Liver (tissue), 9 donors: ENCODE measurements around the gene MUL1. TPM values are rescaled to one million over a fixed set of nuclear protein-coding genes. Genes with fewer than 3 reads are reported as not detected.

ENCODE experiments used
- DNase-seq: peaks from one replicate; pipeline ENCODE4 v3.0.0-alpha.2; 2017; ENCODE audit warnings: low spot score
- H3K27ac ChIP-seq, 2 donors: one replicate each; pipeline ENCODE4 v1.7.0; 2013; ENCODE audit warnings: inconsistent platforms in 2 of 2, low read length in 2 of 2, control low read depth in 1 of 2, low read depth in 1 of 2, mild to moderate bottlenecking in 1 of 2
- H3K27me3 ChIP-seq, 4 donors: one replicate each; pipeline versions ENCODE4 v1.6.1 to v1.7.0; 2013; ENCODE audit warnings: low read length in 3 of 4, inconsistent platforms in 1 of 4, mild to moderate bottlenecking in 1 of 4, moderate library complexity in 1 of 4; ENCODE audit not compliant: control insufficient read depth in 4 of 4, insufficient read depth in 4 of 4
- H3K36me3 ChIP-seq, 4 donors: one replicate each; pipeline versions ENCODE4 v1.6.1 to v1.7.0; 2013; ENCODE audit warnings: low read length in 3 of 4, mild to moderate bottlenecking in 3 of 4, low read depth in 1 of 4, moderate library complexity in 1 of 4; ENCODE audit not compliant: control insufficient read depth in 4 of 4, insufficient read depth in 3 of 4
- H3K4me1 ChIP-seq, 4 donors: one replicate each; pipeline versions ENCODE4 v1.6.1 to v1.7.0; 2013; ENCODE audit warnings: low read length in 3 of 4, mild to moderate bottlenecking in 3 of 4, moderate library complexity in 1 of 4; ENCODE audit not compliant: control insufficient read depth in 4 of 4, insufficient read depth in 4 of 4
- H3K4me3 ChIP-seq, 3 donors: one replicate each; pipeline versions ENCODE4 v1.6.1 to v1.7.0; 2013; ENCODE audit warnings: low read length in 3 of 3, control low read depth in 1 of 3, low read depth in 1 of 3, mild to moderate bottlenecking in 1 of 3
- H3K9ac ChIP-seq, 2 donors: one replicate each; pipeline ENCODE4 v1.7.0; 2013; ENCODE audit warnings: low read length in 2 of 2, mild to moderate bottlenecking in 2 of 2, moderate library complexity in 2 of 2, control low read depth in 1 of 2, low read depth in 1 of 2
- H3K9me3 ChIP-seq, 4 donors: one replicate each; pipeline versions ENCODE4 v1.6.1 to v1.7.0; 2013; ENCODE audit warnings: low read length in 3 of 4; ENCODE audit not compliant: control insufficient read depth in 4 of 4
- EGR1 ChIP-seq, 2 donors: IDR thresholded peaks; 2 replicates each; pipeline ENCODE4 v1.6.1; 2016 to 2018; ENCODE audit warnings: antibody characterized with exemption in 2 of 2, low read depth in 2 of 2
- FOXA1 ChIP-seq: IDR thresholded peaks from 2 replicates; pipeline ENCODE4 v1.6.1; 2016; ENCODE audit warnings: antibody characterized with exemption
- FOXA2 ChIP-seq: IDR thresholded peaks from 2 replicates; pipeline ENCODE4 v1.6.1; 2016; ENCODE audit warnings: antibody characterized with exemption
- GABPA ChIP-seq, 2 donors: IDR thresholded peaks in 1 of 2; conservative IDR thresholded peaks in 1 of 2; 2 replicates each; pipeline ENCODE4 v1.6.1; 2016; ENCODE audit warnings: antibody characterized with exemption in 2 of 2, mild to moderate bottlenecking in 1 of 2, moderate library complexity in 1 of 2
- HNF4A ChIP-seq, 2 donors: conservative IDR thresholded peaks; 2 replicates each; pipeline ENCODE4 v1.6.1; 2016; ENCODE audit warnings: antibody characterized with exemption in 2 of 2, mild to moderate bottlenecking in 2 of 2
- HNF4G ChIP-seq: IDR thresholded peaks from 2 replicates; pipeline ENCODE4 v1.6.1; 2016; ENCODE audit warnings: antibody characterized with exemption
- JUND ChIP-seq, 2 donors: IDR thresholded peaks; 2 replicates each; pipeline ENCODE4 v1.6.1; 2016; ENCODE audit warnings: antibody characterized with exemption in 2 of 2
- NR2F2 ChIP-seq: IDR thresholded peaks from 2 replicates; pipeline ENCODE4 v1.6.1; 2016; ENCODE audit warnings: antibody characterized with exemption
- RAD21 ChIP-seq, 2 donors: IDR thresholded peaks; 2 replicates each; pipeline ENCODE4 v1.6.1; 2016; ENCODE audit warnings: antibody characterized with exemption in 2 of 2, mild to moderate bottlenecking in 2 of 2
- RXRA ChIP-seq, 2 donors: IDR thresholded peaks; 2 replicates each; pipeline ENCODE4 v1.6.1; 2017 to 2018; ENCODE audit warnings: antibody characterized with exemption in 2 of 2, mild to moderate bottlenecking in 1 of 2
- SP1 ChIP-seq: IDR thresholded peaks from 2 replicates; pipeline ENCODE4 v1.6.1; 2018; ENCODE audit warnings: antibody characterized with exemption, mild to moderate bottlenecking
- TAF1 ChIP-seq: conservative IDR thresholded peaks from 2 replicates; pipeline ENCODE4 v1.6.1; 2016; ENCODE audit warnings: antibody characterized with exemption, mild to moderate bottlenecking
- YY1 ChIP-seq: IDR thresholded peaks from 2 replicates; pipeline ENCODE4 v1.6.1; 2016; ENCODE audit warnings: antibody characterized with exemption, mild to moderate bottlenecking
- WGBS: extraction: QIAGEN DNeasy Blood & Tissue Kit; methylation state at CpG from one replicate; pipeline ENCODE4 v1.1.7; 2013; 5-methylcytosine and 5-hydroxymethylcytosine counted together
- polyA plus RNA-seq, 2 donors: library from polyadenylated mRNA; stranded (reverse) in 1 of 2; unstranded in 1 of 2; fragments of 200-250 nt in 1 of 2; fragments of >200 nt in 1 of 2; fragmentation: Nextera tagmentation in 1 of 2; extraction: Ambion mirVana in 1 of 2; gene quantifications; one replicate each; pipeline versions ENCODE4 v1.2.1 to v1.2.3, GENCODE V29; 2013 to 2015
- total RNA-seq, 2 donors: library from RNA; depleted of rRNA; stranded (reverse); fragments of >200 nt; gene quantifications; one replicate each; pipeline ENCODE4 v1.2.3, GENCODE V29; 2014
- TF ChIP-seq, protein P1 (sequence below): IDR thresholded peaks from 2 replicates; pipeline ENCODE4 v1.6.1; 2016; ENCODE audit warnings: antibody characterized with exemption
- TF ChIP-seq, protein P2 (sequence below): IDR thresholded peaks from 2 replicates; pipeline ENCODE4 v1.6.1; 2016; ENCODE audit warnings: antibody characterized with exemption
- TF ChIP-seq, protein P3 (sequence below): fragments of 150-350 bp; IDR thresholded peaks from 2 replicates; pipeline ENCODE4 v1.5.1; 2017; ENCODE audit warnings: improper control_type of control experiment, low read depth, low read length; ENCODE audit not compliant: missing input control
- TF ChIP-seq, protein P4 (sequence below): IDR thresholded peaks from 2 replicates; pipeline ENCODE4 v1.6.1; 2016; ENCODE audit warnings: antibody characterized with exemption
- TF ChIP-seq, protein P5 (sequence below): IDR thresholded peaks from 2 replicates; pipeline ENCODE4 v1.6.1; 2016; ENCODE audit warnings: antibody characterized with exemption, mild to moderate bottlenecking
- donor health status: healthy.
- donor health status: healthy.
- donor health status: healthy.
- donor health status: healthy.
- donor health status: healthy.

MUL1 gene
- total and polyA plus RNA-seq, 4 donors = 9.5 to 19.4 (median 16.8) TPM

DNA sequence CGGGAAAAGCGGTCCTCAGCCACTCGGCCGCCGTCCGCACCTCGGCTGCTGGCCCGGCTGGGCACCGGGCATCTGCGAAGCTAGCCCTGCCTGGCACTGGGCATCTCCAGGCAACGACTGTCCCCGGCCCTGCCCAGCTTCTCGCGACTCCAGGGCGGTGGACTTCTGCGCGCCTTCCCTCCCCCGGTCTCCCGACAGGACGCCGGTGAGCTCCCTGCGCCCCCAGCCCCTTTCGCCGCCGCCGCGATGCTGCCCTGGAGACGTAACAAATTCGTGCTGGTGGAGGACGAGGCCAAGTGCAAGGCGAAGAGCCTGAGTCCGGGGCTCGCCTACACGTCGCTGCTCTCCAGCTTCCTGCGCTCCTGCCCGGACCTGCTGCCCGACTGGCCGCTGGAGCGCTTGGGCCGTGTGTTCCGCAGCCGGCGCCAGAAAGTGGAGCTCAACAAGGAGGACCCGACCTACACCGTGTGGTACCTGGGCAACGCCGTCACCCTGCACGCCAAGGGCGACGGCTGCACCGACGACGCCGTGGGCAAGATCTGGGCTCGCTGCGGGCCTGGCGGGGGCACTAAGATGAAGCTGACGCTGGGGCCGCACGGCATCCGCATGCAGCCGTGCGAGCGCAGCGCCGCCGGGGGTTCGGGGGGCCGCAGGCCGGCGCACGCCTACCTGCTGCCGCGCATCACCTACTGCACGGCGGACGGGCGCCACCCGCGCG, 44.9 kb upstream of the MUL1 start:
- Histone ChIP-seq H3K36me3 (no peaks in the 10 kb centered on the region), H3K4me3 (peak overlapping the region in 1 of 3 donors; percentile 28), H3K9me3 (no peaks in the 10 kb centered on the region), H3K9ac (no peak overlapping the region), H3K4me1 (peaks cover 5 to 25% (median 9%) of the 10 kb centered on the region in 4 donors), H3K27me3 (peaks cover 0 to 11% (median 0%) of the 10 kb centered on the region in 4 donors), H3K27ac (no peak overlapping the region)
- WGBS = 2% methylated on average over 82 of the region's 82 CpGs
- no peak for DNase-seq
- no peak for TF ChIP-seq YY1
- TF ChIP-seq SP1 = no peak
- TF ChIP-seq, protein P1, sequence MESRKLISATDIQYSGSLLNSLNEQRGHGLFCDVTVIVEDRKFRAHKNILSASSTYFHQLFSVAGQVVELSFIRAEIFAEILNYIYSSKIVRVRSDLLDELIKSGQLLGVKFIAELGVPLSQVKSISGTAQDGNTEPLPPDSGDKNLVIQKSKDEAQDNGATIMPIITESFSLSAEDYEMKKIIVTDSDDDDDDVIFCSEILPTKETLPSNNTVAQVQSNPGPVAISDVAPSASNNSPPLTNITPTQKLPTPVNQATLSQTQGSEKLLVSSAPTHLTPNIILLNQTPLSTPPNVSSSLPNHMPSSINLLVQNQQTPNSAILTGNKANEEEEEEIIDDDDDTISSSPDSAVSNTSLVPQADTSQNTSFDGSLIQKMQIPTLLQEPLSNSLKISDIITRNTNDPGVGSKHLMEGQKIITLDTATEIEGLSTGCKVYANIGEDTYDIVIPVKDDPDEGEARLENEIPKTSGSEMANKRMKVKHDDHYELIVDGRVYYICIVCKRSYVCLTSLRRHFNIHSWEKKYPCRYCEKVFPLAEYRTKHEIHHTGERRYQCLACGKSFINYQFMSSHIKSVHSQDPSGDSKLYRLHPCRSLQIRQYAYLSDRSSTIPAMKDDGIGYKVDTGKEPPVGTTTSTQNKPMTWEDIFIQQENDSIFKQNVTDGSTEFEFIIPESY = no peak
- no peak for TF ChIP-seq HNF4G
- TF ChIP-seq FOXA1 = no peak
- TF ChIP-seq, protein P2, sequence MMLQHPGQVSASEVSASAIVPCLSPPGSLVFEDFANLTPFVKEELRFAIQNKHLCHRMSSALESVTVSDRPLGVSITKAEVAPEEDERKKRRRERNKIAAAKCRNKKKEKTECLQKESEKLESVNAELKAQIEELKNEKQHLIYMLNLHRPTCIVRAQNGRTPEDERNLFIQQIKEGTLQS = no peak
- no peak for TF ChIP-seq TAF1
- TF ChIP-seq, protein P3, sequence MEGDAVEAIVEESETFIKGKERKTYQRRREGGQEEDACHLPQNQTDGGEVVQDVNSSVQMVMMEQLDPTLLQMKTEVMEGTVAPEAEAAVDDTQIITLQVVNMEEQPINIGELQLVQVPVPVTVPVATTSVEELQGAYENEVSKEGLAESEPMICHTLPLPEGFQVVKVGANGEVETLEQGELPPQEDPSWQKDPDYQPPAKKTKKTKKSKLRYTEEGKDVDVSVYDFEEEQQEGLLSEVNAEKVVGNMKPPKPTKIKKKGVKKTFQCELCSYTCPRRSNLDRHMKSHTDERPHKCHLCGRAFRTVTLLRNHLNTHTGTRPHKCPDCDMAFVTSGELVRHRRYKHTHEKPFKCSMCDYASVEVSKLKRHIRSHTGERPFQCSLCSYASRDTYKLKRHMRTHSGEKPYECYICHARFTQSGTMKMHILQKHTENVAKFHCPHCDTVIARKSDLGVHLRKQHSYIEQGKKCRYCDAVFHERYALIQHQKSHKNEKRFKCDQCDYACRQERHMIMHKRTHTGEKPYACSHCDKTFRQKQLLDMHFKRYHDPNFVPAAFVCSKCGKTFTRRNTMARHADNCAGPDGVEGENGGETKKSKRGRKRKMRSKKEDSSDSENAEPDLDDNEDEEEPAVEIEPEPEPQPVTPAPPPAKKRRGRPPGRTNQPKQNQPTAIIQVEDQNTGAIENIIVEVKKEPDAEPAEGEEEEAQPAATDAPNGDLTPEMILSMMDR = no peak
- TF ChIP-seq GABPA (IDR thresholded peaks at IDR 0.05 in 1 of 2, conservative IDR thresholded peaks at IDR 0.05 in 1 of 2) = no peak
- TF ChIP-seq, protein P4, sequence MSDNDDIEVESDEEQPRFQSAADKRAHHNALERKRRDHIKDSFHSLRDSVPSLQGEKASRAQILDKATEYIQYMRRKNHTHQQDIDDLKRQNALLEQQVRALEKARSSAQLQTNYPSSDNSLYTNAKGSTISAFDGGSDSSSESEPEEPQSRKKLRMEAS = no peak
- no peak for TF ChIP-seq FOXA2
- no peak for TF ChIP-seq NR2F2
- TF ChIP-seq JUND (IDR thresholded peaks at IDR 0.05) = no peak
- TF ChIP-seq, protein P5, sequence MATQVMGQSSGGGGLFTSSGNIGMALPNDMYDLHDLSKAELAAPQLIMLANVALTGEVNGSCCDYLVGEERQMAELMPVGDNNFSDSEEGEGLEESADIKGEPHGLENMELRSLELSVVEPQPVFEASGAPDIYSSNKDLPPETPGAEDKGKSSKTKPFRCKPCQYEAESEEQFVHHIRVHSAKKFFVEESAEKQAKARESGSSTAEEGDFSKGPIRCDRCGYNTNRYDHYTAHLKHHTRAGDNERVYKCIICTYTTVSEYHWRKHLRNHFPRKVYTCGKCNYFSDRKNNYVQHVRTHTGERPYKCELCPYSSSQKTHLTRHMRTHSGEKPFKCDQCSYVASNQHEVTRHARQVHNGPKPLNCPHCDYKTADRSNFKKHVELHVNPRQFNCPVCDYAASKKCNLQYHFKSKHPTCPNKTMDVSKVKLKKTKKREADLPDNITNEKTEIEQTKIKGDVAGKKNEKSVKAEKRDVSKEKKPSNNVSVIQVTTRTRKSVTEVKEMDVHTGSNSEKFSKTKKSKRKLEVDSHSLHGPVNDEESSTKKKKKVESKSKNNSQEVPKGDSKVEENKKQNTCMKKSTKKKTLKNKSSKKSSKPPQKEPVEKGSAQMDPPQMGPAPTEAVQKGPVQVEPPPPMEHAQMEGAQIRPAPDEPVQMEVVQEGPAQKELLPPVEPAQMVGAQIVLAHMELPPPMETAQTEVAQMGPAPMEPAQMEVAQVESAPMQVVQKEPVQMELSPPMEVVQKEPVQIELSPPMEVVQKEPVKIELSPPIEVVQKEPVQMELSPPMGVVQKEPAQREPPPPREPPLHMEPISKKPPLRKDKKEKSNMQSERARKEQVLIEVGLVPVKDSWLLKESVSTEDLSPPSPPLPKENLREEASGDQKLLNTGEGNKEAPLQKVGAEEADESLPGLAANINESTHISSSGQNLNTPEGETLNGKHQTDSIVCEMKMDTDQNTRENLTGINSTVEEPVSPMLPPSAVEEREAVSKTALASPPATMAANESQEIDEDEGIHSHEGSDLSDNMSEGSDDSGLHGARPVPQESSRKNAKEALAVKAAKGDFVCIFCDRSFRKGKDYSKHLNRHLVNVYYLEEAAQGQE = no peak
- no peak for TF ChIP-seq EGR1 (IDR thresholded peaks at IDR 0.05; ENCODE audit: low read depth in 2 of 2)
- TF ChIP-seq RXRA (IDR thresholded peaks at IDR 0.05) = no peak
- no peak for TF ChIP-seq RAD21 (IDR thresholded peaks at IDR 0.05)
- TF ChIP-seq HNF4A (conservative IDR thresholded peaks at IDR 0.05) = no peak
